Tibial artery (tissue), 4 donors: Measurements from ENCODE around the gene C5orf22.
"Not testable (repeated sequence)": the region's sequence is repeated elsewhere in the genome, so short reads cannot be mapped to it uniquely, and the experiment has no call there.

Experiments
- DNase-seq, 2 donors: peaks; one replicate each; pipeline ENCODE4 v3.0.0-alpha.2; 2019
- H3K27ac ChIP-seq, 2 donors: fragments of 200-600 bp; sonication (generic) in 1 of 2; 1 replicate in 1 of 2; 2 replicates in 1 of 2; pipeline ENCODE4 v1.5.1; 2018 to 2019; ENCODE audit warnings: mild to moderate bottlenecking in 1 of 2
- H3K27me3 ChIP-seq, 2 donors: fragments of 200-600 bp; sonication (generic) in 1 of 2; one replicate each; pipeline versions ENCODE4 v1.5.1 to v1.6.0; 2016 to 2019
- H3K36me3 ChIP-seq, 3 donors: fragments of 200-600 bp; sonication (generic) in 2 of 3; one replicate each; pipeline ENCODE4 v1.5.1; 2016 to 2019; ENCODE audit warnings: mild to moderate bottlenecking in 2 of 3
- H3K4me1 ChIP-seq, 4 donors: fragments of 200-600 bp; sonication (generic) in 2 of 4; 1 replicate in 3 of 4; 2 replicates in 1 of 4; pipeline ENCODE4 v1.5.1; 2016 to 2019
- H3K4me3 ChIP-seq, 2 donors: fragments of 200-600 bp; sonication (generic) in 1 of 2; 1 replicate in 1 of 2; 2 replicates in 1 of 2; pipeline ENCODE4 v1.5.1; 2018 to 2019; ENCODE audit warnings: mild to moderate bottlenecking in 2 of 2
- H3K9me3 ChIP-seq, 3 donors: fragments of 200-600 bp; sonication (generic) in 1 of 3; one replicate each; pipeline ENCODE4 v1.5.1; 2016 to 2019
- CTCF ChIP-seq, 2 experiments: fragments of 200-600 bp in 1 of 2; fragments of 450-650 bp in 1 of 2; IDR thresholded peaks; one replicate each; pipeline ENCODE4 v1.5.1; 2017 to 2019; ENCODE audit warnings: antibody characterized with exemption in 2 of 2, mild to moderate bottlenecking in 1 of 2, moderate library complexity in 1 of 2
- intact Hi-C: fragments of 100-400 bp; cut with DNase I; formaldehyde crosslinking; loops from one replicate; pipeline ENCODE4 v1.15.0; 2023; ENCODE audit warnings: low total_unique reads

The C5orf22 gene

GRCh38 chr5:31587546-31587945, 55.4 kb downstream of the C5orf22 start:
- no peaks in the 10 kb centered on the region for H3K4me1 ChIP-seq
- H3K36me3 ChIP-seq = no peaks in the 10 kb centered on the region
- H3K9me3 ChIP-seq = no peaks in the 10 kb centered on the region
- no peak for TF ChIP-seq CTCF (IDR thresholded peaks at IDR 0.05)
- no peak overlapping the region for H3K27ac ChIP-seq
- intact Hi-C loops = loop anchor here (5.0 kb wide), 1 partner anchor 500 kb away; no protein-coding TSS in a partner anchor
- H3K27me3 ChIP-seq = peaks cover 0 to 6% of the 10 kb centered on the region in 2 donors
- no peak for DNase-seq
- H3K4me3 ChIP-seq = no peak overlapping the region

- no peak overlapping the region for H3K4me3 ChIP-seq
- no peaks in the 10 kb centered on the region for H3K4me1 ChIP-seq
- no peak for DNase-seq
- no peak for TF ChIP-seq CTCF (IDR thresholded peaks at IDR 0.05)
- no peaks in the 10 kb centered on the region for H3K9me3 ChIP-seq
- no peak overlapping the region for H3K27ac ChIP-seq
- no peaks in the 10 kb centered on the region for H3K36me3 ChIP-seq
- H3K27me3 ChIP-seq = peaks cover 0 to 12% of the 10 kb centered on the region in 2 donors
- intact Hi-C loops = no loop called here
Observed at GRCh38 chr5:31593665-31594064, 61.6 kb downstream of the C5orf22 start.

- H3K4me3 ChIP-seq = no peak overlapping the region
- intact Hi-C loops = loop anchor here (5.0 kb wide), 1 partner anchor 36 kb away; no protein-coding TSS in a partner anchor
- no peaks in the 10 kb centered on the region for H3K36me3 ChIP-seq
- no peak for DNase-seq
- peaks cover 0 to 8% of the 10 kb centered on the region in 2 donors for H3K27me3 ChIP-seq
- TF ChIP-seq CTCF (IDR thresholded peaks at IDR 0.05) = no peak
- H3K9me3 ChIP-seq = no peaks in the 10 kb centered on the region
- H3K4me1 ChIP-seq = no peaks in the 10 kb centered on the region
- no peak overlapping the region for H3K27ac ChIP-seq
Observed at GRCh38 chr5:31596354-31596753, 64.3 kb downstream of the C5orf22 start.

- intact Hi-C loops = loop anchor here (5.0 kb wide), 1 partner anchor 33 kb away; no protein-coding TSS in a partner anchor
- no peak for DNase-seq
Observed at GRCh38 chr5:31598640-31599611, 66.8 kb downstream of the C5orf22 start.

GRCh38 chr5:31602305-31602704, 70.2 kb downstream of the C5orf22 start:
- H3K9me3 ChIP-seq, H3K36me3 ChIP-seq, H3K27me3 ChIP-seq, DNase-seq, H3K4me1 ChIP-seq, H3K4me3 ChIP-seq, intact Hi-C loops, H3K27ac ChIP-seq: not testable (repeated sequence)

More at GRCh38 chr5:31598640-31599611, 66.8 kb downstream of the C5orf22 start:
- Histone ChIP-seq H3K27me3 (peaks cover 0 to 6% of the 10 kb centered on the region in 2 donors), H3K36me3 (no peaks in the 10 kb centered on the region), H3K9me3 (no peaks in the 10 kb centered on the region), H3K27ac (no peak overlapping the region), H3K4me3 (no peak overlapping the region), H3K4me1 (no peaks in the 10 kb centered on the region)
- no peak for TF ChIP-seq CTCF (IDR thresholded peaks at IDR 0.05)

GRCh38 chr5:31604240-31604639, 72.1 kb downstream of the C5orf22 start:
- TF ChIP-seq CTCF (IDR thresholded peaks at IDR 0.05) = no peak
- H3K36me3 ChIP-seq = no peaks in the 10 kb centered on the region
- H3K9me3 ChIP-seq = no peaks in the 10 kb centered on the region
- DNase-seq = no peak
- intact Hi-C loops = no loop called here
- H3K27me3 ChIP-seq = no peaks in the 10 kb centered on the region
- H3K4me3 ChIP-seq = no peak overlapping the region
- H3K4me1 ChIP-seq = no peaks in the 10 kb centered on the region
- no peak overlapping the region for H3K27ac ChIP-seq
